Left ventricle myocardium superior (tissue), 1 donor: Measurements from ENCODE around the gene KMT2A. TPM values are rescaled to one million over a fixed set of nuclear protein-coding genes. Genes with fewer than 3 reads are reported as not detected.
"Not testable (repeated sequence)": the region's sequence is repeated elsewhere in the genome, so short reads cannot be mapped to it uniquely, and the experiment has no call there.

ENCODE experiments used
- ATAC-seq: fragments of 200-7000 bp; cut with Tn5 transposase; one replicate; pipeline ENCODE4 v1.9.1; 2020; ENCODE audit warnings: mild to moderate bottlenecking, moderate library complexity
- DNase-seq: peaks from one replicate; pipeline ENCODE4 v3.0.0-alpha.2; 2020
- intact Hi-C: fragments of 100-400 bp; cut with micrococcal nuclease; formaldehyde crosslinking; loops from one replicate; pipeline ENCODE4 v1.11.0; 2022
- total RNA-seq: library from RNA; stranded (reverse); fragmentation: NEBNext Ultra II Directional; extraction: Animal tissue kit (Norgen Biotek cat#: 25700); gene quantifications from one replicate; pipeline ENCODE4 v1.2.1, GENCODE V29; 2021
- donor health status: DM: no; HTN: yes; CAD: no; lungs with severe emphysema.

Gene KMT2A
- total RNA-seq, 1 donor from 2014 or later, result 21.1 TPM

DNA sequence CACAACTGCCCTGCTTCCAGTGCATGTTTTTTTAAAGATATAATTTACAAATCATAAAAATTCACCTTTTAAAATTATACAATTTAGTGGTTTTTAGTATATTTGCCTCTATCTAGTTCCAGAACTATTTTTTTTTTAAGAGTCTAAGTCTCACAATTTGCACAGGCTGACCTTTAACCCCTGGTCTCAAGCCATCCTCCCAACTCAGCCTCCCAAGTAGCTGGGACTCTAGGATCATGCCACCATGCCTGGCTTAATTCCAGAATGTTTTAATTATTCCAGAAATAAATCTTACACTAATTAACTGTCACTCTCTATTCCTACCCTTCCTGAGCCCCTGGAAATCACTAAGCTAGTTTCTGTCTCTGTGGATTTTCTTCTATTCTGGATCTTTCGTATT is 134.5 kb downstream of the KMT2A start:
- intact Hi-C loops, result no loop called here
- ATAC-seq (no peak), DNase-seq (no peak)

DNA sequence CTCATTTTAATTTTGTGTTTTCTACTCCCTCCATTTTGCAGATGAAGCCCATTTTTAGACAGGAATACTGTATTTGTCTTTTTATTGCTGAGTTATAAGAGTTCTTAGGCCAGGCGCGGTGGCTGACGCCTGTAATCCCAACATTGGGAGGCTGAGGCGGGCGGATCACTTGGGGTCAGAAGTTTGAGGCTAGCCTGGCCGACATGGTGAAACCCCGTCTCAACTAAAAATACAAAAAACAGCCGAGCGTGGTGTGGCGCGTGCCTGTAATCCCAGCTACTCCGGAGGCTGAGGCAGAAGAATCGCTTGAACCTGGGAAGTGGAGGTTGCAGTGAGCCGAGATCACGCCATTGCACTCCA is 135.4 kb downstream of the KMT2A start:
- ATAC-seq, intact Hi-C loops: not testable (repeated sequence)
- peak; percentile 37 for DNase-seq

DNA sequence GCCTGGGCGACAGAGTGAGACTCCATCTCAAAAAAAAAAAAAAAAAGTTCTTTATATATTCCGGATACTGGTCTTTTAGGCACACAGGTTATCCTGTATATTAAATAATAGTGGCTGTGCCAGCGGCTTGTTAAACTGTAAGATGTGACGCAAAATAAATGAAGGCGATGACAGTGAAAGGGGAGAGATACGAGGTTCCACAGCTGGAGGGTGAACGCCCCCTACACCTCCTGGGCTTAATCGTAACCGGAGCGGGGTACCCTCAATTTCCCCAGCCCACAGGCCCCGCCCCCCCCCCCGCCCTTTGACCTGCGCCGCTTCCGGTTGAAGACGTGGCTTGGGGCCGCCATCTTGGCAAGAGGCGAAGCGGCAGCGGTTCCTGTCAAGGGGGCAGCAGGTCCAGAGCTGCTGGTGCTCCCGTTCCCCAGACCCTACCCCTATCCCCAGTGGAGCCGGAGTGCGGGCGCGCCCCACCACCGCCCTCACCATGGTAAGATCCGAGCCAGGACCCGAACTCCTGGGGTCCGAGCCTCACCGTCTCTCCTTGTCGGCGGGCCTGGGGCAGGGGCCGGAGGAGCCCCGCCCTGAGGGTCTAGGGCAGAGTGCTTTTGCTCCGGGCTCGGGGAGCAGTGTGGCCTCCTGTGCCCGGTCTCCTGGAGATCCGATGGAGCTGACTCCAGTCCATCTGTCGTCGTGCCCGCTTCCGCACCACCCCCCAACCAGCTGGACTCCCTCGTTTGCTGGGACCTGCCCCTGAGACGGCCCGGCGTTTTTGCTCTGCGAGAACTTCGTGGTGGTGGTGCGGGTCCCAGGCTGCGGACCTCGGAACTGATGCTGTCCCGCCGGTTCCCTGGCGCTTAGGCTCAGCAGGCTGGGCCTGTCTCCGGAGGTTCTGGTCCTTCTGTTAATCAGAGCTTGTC is 136.0 kb downstream of the KMT2A start, which contains the start of gene ARCN1:
Gene ARCN1 (plus strand): TSS at position 349 of the 920 bp plus-strand sequence. CDS start 139 bp downstream, at position 488.
- intact Hi-C loops, result no loop called here

DNA sequence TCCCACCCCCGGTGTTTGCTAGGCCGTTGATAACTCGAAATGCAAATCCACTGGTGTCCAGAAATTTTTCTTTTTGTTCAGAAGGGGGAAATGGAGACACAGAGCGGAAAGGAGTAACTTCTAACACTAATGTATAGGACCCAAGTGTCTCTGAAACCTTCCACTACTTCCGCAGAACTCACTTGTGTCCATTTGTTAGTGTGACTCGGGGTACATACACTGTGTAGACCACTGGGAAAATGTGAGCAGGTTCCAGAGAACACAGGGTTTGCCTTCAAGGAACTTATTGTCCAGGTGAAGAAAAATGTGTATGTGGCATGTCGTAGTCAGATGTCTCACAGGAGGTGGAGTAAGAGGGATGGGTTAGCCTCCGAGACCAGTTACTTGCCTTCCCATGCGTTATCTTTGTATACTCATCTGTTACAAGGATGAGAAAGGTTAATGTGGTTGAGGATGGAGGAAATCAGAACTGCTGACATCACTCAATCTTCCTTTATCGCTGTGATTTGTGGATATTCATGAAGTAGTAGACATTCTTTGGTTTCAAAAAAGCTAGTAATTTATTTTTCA is 136.8 kb downstream of the KMT2A start:
- intact Hi-C loops, result no loop called here
- ATAC-seq, result peak; percentile 29
- no peak for DNase-seq

More for the DNA sequence above, 136.0 kb downstream of the KMT2A start, which contains the start of gene ARCN1:
- ATAC-seq (peak; percentile 87), DNase-seq (peak; percentile 86)

DNA sequence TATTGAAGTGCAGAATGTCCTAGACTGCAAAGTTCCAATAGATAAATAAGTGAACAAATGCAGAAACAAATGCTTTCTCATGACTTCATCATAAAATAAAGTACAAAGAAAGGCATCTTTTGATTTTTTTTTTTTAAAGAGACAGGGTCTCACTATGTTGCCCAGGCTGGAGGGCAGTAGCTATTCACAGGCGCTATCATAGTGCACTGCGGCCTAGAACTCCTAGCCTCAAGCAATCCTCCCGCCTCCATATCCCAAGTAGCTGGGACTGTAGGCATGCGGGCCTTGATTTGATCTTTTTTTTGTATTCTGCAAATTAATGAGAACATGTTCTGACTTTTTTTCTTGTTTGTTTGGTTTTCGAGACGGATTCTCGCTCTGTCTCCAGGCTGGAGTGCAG is 138.3 kb downstream of the KMT2A start:
- no peak for DNase-seq
- ATAC-seq, result no peak
- intact Hi-C loops, result no loop called here

Other genes with a start within 250 kb of the KMT2A start
- 4.5 TPM for gene JAML, start 211.5 kb upstream of the KMT2A start, total RNA-seq
- 2.6 TPM for gene MPZL3, start 184.1 kb upstream of the KMT2A start, total RNA-seq
- gene MPZL2, start 172.2 kb upstream of the KMT2A start, total RNA-seq, result 11.8 TPM
- 1.1 TPM for gene CD3E, start 131.8 kb upstream of the KMT2A start, total RNA-seq
- gene CD3D, start 93.8 kb upstream of the KMT2A start, total RNA-seq, result 1.6 TPM
- gene CD3G, start 92.1 kb upstream of the KMT2A start, total RNA-seq, result 0.27 TPM
- 37.6 TPM for gene UBE4A, start 76.9 kb upstream of the KMT2A start, total RNA-seq
- 756 TPM for gene ATP5MG, start 34.9 kb upstream of the KMT2A start, total RNA-seq
- 1.2 TPM for gene TTC36, start 91.0 kb downstream of the KMT2A start, total RNA-seq
- gene TMEM25, start 94.7 kb downstream of the KMT2A start, total RNA-seq, result 13.4 TPM
- 22.4 TPM for gene IFT46, start 129.4 kb downstream of the KMT2A start, total RNA-seq
- 97.1 TPM for gene ARCN1, start 135.9 kb downstream of the KMT2A start, total RNA-seq
- 97.7 TPM for gene PHLDB1, start 171.1 kb downstream of the KMT2A start, total RNA-seq
- not detected for gene TREH, start 243.2 kb downstream of the KMT2A start, total RNA-seq